ENCODE results near the gene FXYD3. TPM values are rescaled to one million over a fixed set of nuclear protein-coding genes. Genes with fewer than 3 reads are reported as not detected.

Gene FXYD3
- total and polyA plus RNA-seq, 4 donors, result 0.32 to 0.45 TPM; not detected in 2

DNA sequence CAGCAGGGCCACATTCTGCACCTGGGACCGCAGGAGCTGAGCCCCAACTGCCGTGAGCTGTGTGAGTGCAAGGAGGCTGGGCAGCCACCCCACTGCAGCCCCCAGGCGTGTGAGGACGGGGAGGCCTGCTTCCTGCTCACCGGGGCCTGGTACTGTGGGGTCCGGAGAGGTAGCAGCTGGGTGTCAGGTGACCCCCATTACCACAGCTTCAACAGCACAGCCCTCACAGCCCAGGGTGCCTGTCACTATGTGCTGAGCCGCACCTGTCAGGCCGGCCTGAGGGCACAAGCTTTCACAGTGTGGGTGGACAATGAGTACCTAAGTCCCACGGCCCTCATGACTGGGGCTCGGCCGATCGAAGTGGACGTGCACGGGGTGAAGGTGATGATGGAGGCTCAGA lies 35.8 kb upstream of the FXYD3 start:
- no peak overlapping the region for H3K4me3 ChIP-seq (ENCODE audit: low read depth in 1 of 3, low read length in 3 of 3)
- TF ChIP-seq JUND (IDR thresholded peaks at IDR 0.05), result no peak
- no peak for TF ChIP-seq FOXA1 (IDR thresholded peaks at IDR 0.05)
- no peak for TF ChIP-seq SP1 (IDR thresholded peaks at IDR 0.05)
- TF ChIP-seq, protein P1, sequence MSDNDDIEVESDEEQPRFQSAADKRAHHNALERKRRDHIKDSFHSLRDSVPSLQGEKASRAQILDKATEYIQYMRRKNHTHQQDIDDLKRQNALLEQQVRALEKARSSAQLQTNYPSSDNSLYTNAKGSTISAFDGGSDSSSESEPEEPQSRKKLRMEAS (IDR thresholded peaks at IDR 0.05), result no peak
- no peak for TF ChIP-seq RXRA (IDR thresholded peaks at IDR 0.05)
- TF ChIP-seq, protein P2, sequence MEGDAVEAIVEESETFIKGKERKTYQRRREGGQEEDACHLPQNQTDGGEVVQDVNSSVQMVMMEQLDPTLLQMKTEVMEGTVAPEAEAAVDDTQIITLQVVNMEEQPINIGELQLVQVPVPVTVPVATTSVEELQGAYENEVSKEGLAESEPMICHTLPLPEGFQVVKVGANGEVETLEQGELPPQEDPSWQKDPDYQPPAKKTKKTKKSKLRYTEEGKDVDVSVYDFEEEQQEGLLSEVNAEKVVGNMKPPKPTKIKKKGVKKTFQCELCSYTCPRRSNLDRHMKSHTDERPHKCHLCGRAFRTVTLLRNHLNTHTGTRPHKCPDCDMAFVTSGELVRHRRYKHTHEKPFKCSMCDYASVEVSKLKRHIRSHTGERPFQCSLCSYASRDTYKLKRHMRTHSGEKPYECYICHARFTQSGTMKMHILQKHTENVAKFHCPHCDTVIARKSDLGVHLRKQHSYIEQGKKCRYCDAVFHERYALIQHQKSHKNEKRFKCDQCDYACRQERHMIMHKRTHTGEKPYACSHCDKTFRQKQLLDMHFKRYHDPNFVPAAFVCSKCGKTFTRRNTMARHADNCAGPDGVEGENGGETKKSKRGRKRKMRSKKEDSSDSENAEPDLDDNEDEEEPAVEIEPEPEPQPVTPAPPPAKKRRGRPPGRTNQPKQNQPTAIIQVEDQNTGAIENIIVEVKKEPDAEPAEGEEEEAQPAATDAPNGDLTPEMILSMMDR (IDR thresholded peaks at IDR 0.05; ENCODE audit: low read depth, low read length, missing input control), result no peak
- no peak for TF ChIP-seq TAF1 (conservative IDR thresholded peaks at IDR 0.05)
- no peak for TF ChIP-seq GABPA (IDR thresholded peaks at IDR 0.05 in 1 of 2, conservative IDR thresholded peaks at IDR 0.05 in 1 of 2)
- TF ChIP-seq EGR1 (IDR thresholded peaks at IDR 0.05; ENCODE audit: low read depth in 2 of 2), result no peak
- TF ChIP-seq NR2F2 (IDR thresholded peaks at IDR 0.05), result no peak
- no peak overlapping the region for H3K27ac ChIP-seq (ENCODE audit: low read depth in 1 of 2, low read length in 2 of 2)
- peaks cover 8 to 20% (median 18%) of the 10 kb centered on the region in 4 donors for H3K4me1 ChIP-seq (ENCODE audit: control insufficient read depth in 4 of 4, insufficient read depth in 4 of 4, low read length in 3 of 4)
- H3K27me3 ChIP-seq (ENCODE audit: control insufficient read depth in 4 of 4, insufficient read depth in 4 of 4, low read length in 3 of 4), result no peaks in the 10 kb centered on the region
- H3K9ac ChIP-seq (ENCODE audit: low read depth in 1 of 2, low read length in 2 of 2), result no peak overlapping the region
- no peaks in the 10 kb centered on the region for H3K36me3 ChIP-seq (ENCODE audit: control insufficient read depth in 4 of 4, insufficient read depth in 3 of 4, low read depth in 1 of 4, low read length in 3 of 4)
- no peak for DNase-seq (ENCODE audit: low spot score)
- WGBS, result 84% methylated on average over 14 of the region's 14 CpGs
- no peaks in the 10 kb centered on the region for H3K9me3 ChIP-seq (ENCODE audit: control insufficient read depth in 4 of 4, low read length in 3 of 4)

DNA sequence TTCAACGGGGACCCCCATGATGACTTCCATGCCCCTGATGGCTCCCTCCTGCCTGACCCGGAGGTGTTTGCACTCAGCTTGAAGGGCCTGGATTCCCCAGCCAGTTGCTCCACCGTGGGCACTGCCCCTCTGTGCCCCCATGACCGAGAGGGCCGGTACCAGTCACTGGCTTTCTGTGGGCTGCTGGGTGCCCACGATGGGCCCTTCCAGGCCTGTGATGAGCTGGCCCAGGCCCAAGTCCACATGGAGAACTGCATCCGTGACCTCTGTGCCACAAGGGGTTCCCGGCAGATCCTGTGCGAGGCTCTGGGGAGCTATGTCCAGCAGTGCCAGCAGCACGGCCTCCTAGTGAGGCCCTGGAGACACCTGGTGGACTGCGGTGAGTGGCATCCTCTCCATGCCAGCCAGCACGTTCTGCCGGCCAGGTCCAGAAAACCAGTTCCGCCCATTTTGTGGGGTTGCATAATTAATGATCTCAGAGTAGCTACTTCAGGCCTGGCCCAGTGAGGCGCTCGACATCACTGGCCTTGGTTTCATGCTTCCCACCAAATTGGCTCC lies 34.9 kb upstream of the FXYD3 start:
- Histone ChIP-seq H3K9me3 (ENCODE audit: control insufficient read depth in 4 of 4, low read length in 3 of 4) (no peaks in the 10 kb centered on the region), H3K4me1 (ENCODE audit: control insufficient read depth in 4 of 4, insufficient read depth in 4 of 4, low read length in 3 of 4) (peaks cover 8 to 20% (median 18%) of the 10 kb centered on the region in 4 donors), H3K36me3 (ENCODE audit: control insufficient read depth in 4 of 4, insufficient read depth in 3 of 4, low read depth in 1 of 4, low read length in 3 of 4) (no peaks in the 10 kb centered on the region), H3K27me3 (ENCODE audit: control insufficient read depth in 4 of 4, insufficient read depth in 4 of 4, low read length in 3 of 4) (no peaks in the 10 kb centered on the region), H3K4me3 (ENCODE audit: low read depth in 1 of 3, low read length in 3 of 3) (no peak overlapping the region), H3K9ac (ENCODE audit: low read depth in 1 of 2, low read length in 2 of 2) (no peak overlapping the region), H3K27ac (ENCODE audit: low read depth in 1 of 2, low read length in 2 of 2) (peak overlapping the region; percentile 53 to 94)
- no peak for DNase-seq (ENCODE audit: low spot score)
- TF ChIP-seq, protein P2 (IDR thresholded peaks at IDR 0.05; ENCODE audit: low read depth, low read length, missing input control), result peak; percentile 29
- TF ChIP-seq SP1 (IDR thresholded peaks at IDR 0.05) (no peak), RAD21 (IDR thresholded peaks at IDR 0.05) (peak; percentile 43 to 47)
- 55% methylated on average over 16 of the region's 16 CpGs for WGBS

DNA sequence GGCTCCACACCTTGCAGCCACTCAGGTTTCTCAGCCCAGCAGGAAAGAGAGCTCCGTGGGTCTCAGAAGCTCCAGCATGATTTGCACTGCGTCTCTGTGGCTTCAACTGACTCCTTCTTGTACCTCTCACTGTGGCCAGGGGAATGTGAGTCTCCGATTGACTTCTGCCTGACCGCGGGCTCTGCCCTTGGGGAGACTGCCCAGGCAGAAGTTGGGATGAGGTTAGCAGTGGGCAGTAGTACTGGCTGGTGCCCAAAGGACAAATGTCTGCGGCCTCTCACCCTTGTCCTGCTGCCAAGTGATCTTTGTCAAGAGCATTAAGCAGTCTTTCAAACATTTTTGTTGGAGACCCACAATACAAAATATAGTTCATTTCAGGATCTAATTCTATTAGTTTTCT lies 34.4 kb upstream of the FXYD3 start:
- H3K4me1 ChIP-seq (ENCODE audit: control insufficient read depth in 4 of 4, insufficient read depth in 4 of 4, low read length in 3 of 4), result peaks cover 8 to 20% (median 18%) of the 10 kb centered on the region in 4 donors
- H3K27ac ChIP-seq (ENCODE audit: low read depth in 1 of 2, low read length in 2 of 2), result peak overlapping the region; percentile 53 to 94
- H3K27me3 ChIP-seq (ENCODE audit: control insufficient read depth in 4 of 4, insufficient read depth in 4 of 4, low read length in 3 of 4), result no peaks in the 10 kb centered on the region
- WGBS, result 38% methylated on average over 6 of the region's 6 CpGs
- H3K9ac ChIP-seq (ENCODE audit: low read depth in 1 of 2, low read length in 2 of 2), result no peak overlapping the region
- H3K36me3 ChIP-seq (ENCODE audit: control insufficient read depth in 4 of 4, insufficient read depth in 3 of 4, low read depth in 1 of 4, low read length in 3 of 4), result no peaks in the 10 kb centered on the region
- DNase-seq (ENCODE audit: low spot score), result no peak
- H3K9me3 ChIP-seq (ENCODE audit: control insufficient read depth in 4 of 4, low read length in 3 of 4), result no peaks in the 10 kb centered on the region
- no peak overlapping the region for H3K4me3 ChIP-seq (ENCODE audit: low read depth in 1 of 3, low read length in 3 of 3)
- TF ChIP-seq EGR1 (IDR thresholded peaks at IDR 0.05; ENCODE audit: low read depth in 2 of 2) (no peak), YY1 (IDR thresholded peaks at IDR 0.05) (peak; percentile 57), NR2F2 (IDR thresholded peaks at IDR 0.05) (peak; percentile 83), JUND (IDR thresholded peaks at IDR 0.05) (peak in 1 of 2 donors; percentile 11), RXRA (IDR thresholded peaks at IDR 0.05) (peak; percentile 86 to 89), GABPA (IDR thresholded peaks at IDR 0.05 in 1 of 2, conservative IDR thresholded peaks at IDR 0.05 in 1 of 2) (no peak), FOXA1 (IDR thresholded peaks at IDR 0.05) (no peak), SP1 (IDR thresholded peaks at IDR 0.05) (peak; percentile 77), FOXA2 (IDR thresholded peaks at IDR 0.05) (no peak), HNF4A (conservative IDR thresholded peaks at IDR 0.05) (peak; percentile 85 to 89)
- TF ChIP-seq, protein P3, sequence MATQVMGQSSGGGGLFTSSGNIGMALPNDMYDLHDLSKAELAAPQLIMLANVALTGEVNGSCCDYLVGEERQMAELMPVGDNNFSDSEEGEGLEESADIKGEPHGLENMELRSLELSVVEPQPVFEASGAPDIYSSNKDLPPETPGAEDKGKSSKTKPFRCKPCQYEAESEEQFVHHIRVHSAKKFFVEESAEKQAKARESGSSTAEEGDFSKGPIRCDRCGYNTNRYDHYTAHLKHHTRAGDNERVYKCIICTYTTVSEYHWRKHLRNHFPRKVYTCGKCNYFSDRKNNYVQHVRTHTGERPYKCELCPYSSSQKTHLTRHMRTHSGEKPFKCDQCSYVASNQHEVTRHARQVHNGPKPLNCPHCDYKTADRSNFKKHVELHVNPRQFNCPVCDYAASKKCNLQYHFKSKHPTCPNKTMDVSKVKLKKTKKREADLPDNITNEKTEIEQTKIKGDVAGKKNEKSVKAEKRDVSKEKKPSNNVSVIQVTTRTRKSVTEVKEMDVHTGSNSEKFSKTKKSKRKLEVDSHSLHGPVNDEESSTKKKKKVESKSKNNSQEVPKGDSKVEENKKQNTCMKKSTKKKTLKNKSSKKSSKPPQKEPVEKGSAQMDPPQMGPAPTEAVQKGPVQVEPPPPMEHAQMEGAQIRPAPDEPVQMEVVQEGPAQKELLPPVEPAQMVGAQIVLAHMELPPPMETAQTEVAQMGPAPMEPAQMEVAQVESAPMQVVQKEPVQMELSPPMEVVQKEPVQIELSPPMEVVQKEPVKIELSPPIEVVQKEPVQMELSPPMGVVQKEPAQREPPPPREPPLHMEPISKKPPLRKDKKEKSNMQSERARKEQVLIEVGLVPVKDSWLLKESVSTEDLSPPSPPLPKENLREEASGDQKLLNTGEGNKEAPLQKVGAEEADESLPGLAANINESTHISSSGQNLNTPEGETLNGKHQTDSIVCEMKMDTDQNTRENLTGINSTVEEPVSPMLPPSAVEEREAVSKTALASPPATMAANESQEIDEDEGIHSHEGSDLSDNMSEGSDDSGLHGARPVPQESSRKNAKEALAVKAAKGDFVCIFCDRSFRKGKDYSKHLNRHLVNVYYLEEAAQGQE (IDR thresholded peaks at IDR 0.05), result peak; percentile 28
- TF ChIP-seq, protein P1 (IDR thresholded peaks at IDR 0.05), result no peak
- TF ChIP-seq, protein P2 (IDR thresholded peaks at IDR 0.05; ENCODE audit: low read depth, low read length, missing input control), result no peak

Measured in liver (tissue), 9 donors.